Endothelial cell of umbilical vein (primary cell): ENCODE data around the gene INPP1. TPM values are rescaled to one million over a fixed set of nuclear protein-coding genes. Genes with fewer than 3 reads are reported as not detected.

Source experiments
- BruUV-seq: library from RNA; stranded (reverse); fragments of 400-500 nt; replicated peaks from 2 replicates; lab custom pipeline; 2021; lab: Mats Ljungman, UMichigan
- CTCF ChIA-PET: fragments of 300-600, 350-600 bp; sonication (Branson Sonifier 250); formaldehyde crosslinking; loops from one replicate; lab custom pipeline; 2021; ENCODE audit warnings: antibody characterized with exemption, inconsistent platforms; lab: Charles Lee
- POLR2A ChIA-PET: fragments of 300-600, 350-600 bp; sonication (Branson Sonifier 250); formaldehyde crosslinking; loops from one replicate; lab custom pipeline; 2021; ENCODE audit warnings: antibody characterized with exemption, inconsistent platforms; lab: Charles Lee
- DNase-seq: peaks from one replicate; pipeline ENCODE4 v3.0.0-alpha.2; 2011; ENCODE audit warnings: low read depth, low spot score
- FAIRE-seq: peaks from 2 replicates; lab custom pipeline; 2011; peaks lifted over from hg19 to GRCh38; lab: Jason Lieb, UNC
- H2AFZ ChIP-seq: 2 replicates; pipeline ENCODE4 v1.6.0; 2012; ENCODE audit warnings: low read depth, low read length, control low read depth, inconsistent platforms
- H3K27ac ChIP-seq: 2 replicates; pipeline ENCODE4 v1.5.1; 2011; ENCODE audit warnings: low read depth, mild to moderate bottlenecking, control low read depth, low read length, moderate library complexity; ENCODE audit not compliant: insufficient read depth
- H3K27me3 ChIP-seq, 2 experiments: 2 replicates each; pipeline versions ENCODE4 v1.6.0 to v1.6.1; 2011; ENCODE audit warnings: low read length in 2 of 2, mixed read lengths in 1 of 2; ENCODE audit not compliant: control insufficient read depth in 2 of 2, insufficient read depth in 2 of 2
- H3K36me3 ChIP-seq, 2 experiments: 2 replicates in 1 of 2; 3 replicates in 1 of 2; pipeline ENCODE4 v1.5.1; 2011; ENCODE audit warnings: low read length in 2 of 2, mild to moderate bottlenecking in 1 of 2, moderate library complexity in 1 of 2; ENCODE audit not compliant: control insufficient read depth in 2 of 2, insufficient read depth in 2 of 2; ENCODE audit errors: extremely low read depth in 1 of 2
- H3K4me1 ChIP-seq: 3 replicates; pipeline ENCODE4 v1.5.1; 2011; ENCODE audit warnings: mild to moderate bottlenecking, low read length; ENCODE audit not compliant: control insufficient read depth, insufficient read depth; ENCODE audit errors: extremely low read depth
- H3K4me2 ChIP-seq: 2 replicates; pipeline ENCODE4 v1.6.1; 2011; ENCODE audit warnings: low read length, control low read depth, mixed read lengths; ENCODE audit not compliant: insufficient read depth
- H3K4me3 ChIP-seq, 3 experiments: fragments of 200-600 bp in 1 of 3; sonication (generic), shearing (Covaris generic) in 1 of 3; replicated peaks in 1 of 3; 2 replicates each; pipeline ENCODE4 v1.5.1; 2011 to 2016; ENCODE audit warnings: control low read depth in 3 of 3, low read length in 3 of 3, mild to moderate bottlenecking in 2 of 3, inconsistent platforms in 1 of 3, low read depth in 1 of 3, moderate library complexity in 1 of 3; ENCODE audit not compliant: insufficient read depth in 1 of 3
- H3K79me2 ChIP-seq: 2 replicates; pipeline ENCODE4 v1.6.0; 2012; ENCODE audit warnings: low read length, inconsistent platforms; ENCODE audit not compliant: control insufficient read depth, insufficient read depth
- H3K9ac ChIP-seq: replicated peaks from 2 replicates; pipeline ENCODE3; 2011; ENCODE audit warnings: low read length, control low read depth; ENCODE audit not compliant: insufficient read depth; ENCODE audit errors: extremely low read depth
- H3K9me1 ChIP-seq: replicated peaks from 3 replicates; pipeline ENCODE4 v1.6.0; 2011; ENCODE audit warnings: mild to moderate bottlenecking, low read length; ENCODE audit not compliant: control insufficient read depth, insufficient read depth; ENCODE audit errors: extremely low read depth
- H3K9me3 ChIP-seq: replicated peaks from 2 replicates; pipeline ENCODE4 v1.5.1; 2012; ENCODE audit warnings: low read length, inconsistent platforms; ENCODE audit not compliant: control insufficient read depth, insufficient read depth
- H4K20me1 ChIP-seq: replicated peaks from 2 replicates; pipeline ENCODE3; 2011; ENCODE audit warnings: mild to moderate bottlenecking, low read length; ENCODE audit not compliant: control insufficient read depth, insufficient read depth; ENCODE audit errors: extremely low read depth
- EZH2 ChIP-seq: IDR thresholded peaks from 2 replicates; pipeline ENCODE4 v1.6.1; 2012; ENCODE audit warnings: borderline replicate concordance, low read depth, mild to moderate bottlenecking, moderate library complexity, low read length, inconsistent platforms; ENCODE audit not compliant: severe bottlenecking
- FOS ChIP-seq: IDR thresholded peaks from 2 replicates; pipeline ENCODE4 v1.6.1; 2011; ENCODE audit warnings: mild to moderate bottlenecking, low read length, moderate library complexity, borderline replicate concordance; ENCODE audit not compliant: insufficient read depth
- GATA2 ChIP-seq: IDR thresholded peaks from 2 replicates; pipeline ENCODE4 v1.7.0; 2011; ENCODE audit warnings: low read depth, mild to moderate bottlenecking, moderate library complexity, mixed read lengths, low read length; ENCODE audit not compliant: insufficient read length, insufficient read depth
- JUN ChIP-seq: IDR thresholded peaks from 2 replicates; pipeline ENCODE4 v1.6.1; 2011; ENCODE audit warnings: borderline replicate concordance, low read depth; ENCODE audit not compliant: insufficient read length, insufficient read depth
- MYC ChIP-seq: IDR thresholded peaks from one replicate; pipeline ENCODE4 v1.6.1; 2011; ENCODE audit warnings: mild to moderate bottlenecking, low read depth, low read length
- POLR2A ChIP-seq: IDR thresholded peaks from 2 replicates; pipeline ENCODE4 v1.6.1; 2012; ENCODE audit warnings: low read depth, mild to moderate bottlenecking, control low read depth, low read length
- POLR2AphosphoS5 ChIP-seq: IDR thresholded peaks from 2 replicates; pipeline ENCODE4 v1.6.1; 2012; ENCODE audit warnings: low read depth, mild to moderate bottlenecking, control low read depth, low read length, moderate library complexity; ENCODE audit not compliant: insufficient read depth
- dilution Hi-C: fragments of 300-500 bp; cut with MboI; formaldehyde crosslinking; loops from one replicate; pipeline ENCODE4 v1.15.0; 2019; ENCODE audit warnings: low sequenced_read_pairs; ENCODE audit not compliant: extremely low pct_ligation_motif_present
- intact Hi-C: fragments of 100-400 bp; cut with micrococcal nuclease; formaldehyde crosslinking; loops from one replicate; pipeline ENCODE4 v1.10.0; 2022
- polyA plus RNA-seq, 4 experiments: library from polyadenylated mRNA; depleted of rRNA in 3 of 4; stranded (reverse) in 3 of 4; unstranded in 1 of 4; fragments of >200 nt; gene quantifications; 2 replicates each; pipeline versions ENCODE4 v1.2.1 to v1.2.3, GENCODE V29; 2011 to 2012; ENCODE audit warnings: missing spikeins in 1 of 4
- total RNA-seq: library from RNA; stranded (reverse); gene quantifications from 2 replicates; pipeline ENCODE4 v1.2.3, GENCODE V29; 2021
- TF ChIP-seq, protein P1 (sequence below), 2 donors: IDR thresholded peaks; 1 replicate in 1 of 2; 2 replicates in 1 of 2; pipeline ENCODE4 v1.5.1; 2011; ENCODE audit warnings: low read length in 2 of 2, mild to moderate bottlenecking in 2 of 2, moderate library complexity in 2 of 2, control low read depth in 1 of 2, inconsistent platforms in 1 of 2, low read depth in 1 of 2; ENCODE audit not compliant: insufficient read depth in 1 of 2; ENCODE audit errors: extremely low read depth in 1 of 2
- TF ChIP-seq, protein P2 (sequence below): IDR thresholded peaks from 2 replicates; pipeline ENCODE4 v1.6.1; 2011; ENCODE audit not compliant: insufficient read depth, insufficient read length

The INPP1 gene
- total and polyA plus RNA-seq, 2 donors (not counting 3 experiments of a cell fraction or from before 2014, with no cell fraction given) = 10.6 to 36.8 TPM

GRCh38 chr2:190325588-190325987, 17.8 kb upstream of the INPP1 start:
- ChIA-PET CTCF (no interaction called here), POLR2A (no interaction called here)
- Histone ChIP-seq H3K9me1 (no peaks in the 10 kb centered on the region), H3K79me2 (no peaks in the 10 kb centered on the region), H3K27ac (no peak overlapping the region), H3K4me2 (no peak overlapping the region), H3K9ac (no peak overlapping the region), H3K27me3 (no peaks in the 10 kb centered on the region), H2AFZ (no peak overlapping the region), H4K20me1 (no peaks in the 10 kb centered on the region), H3K4me3 (no peak overlapping the region), H3K9me3 (no peaks in the 10 kb centered on the region), H3K4me1 (peaks cover 2% of the 10 kb centered on the region), H3K36me3 (no peaks in the 10 kb centered on the region)
- TF ChIP-seq MYC (no peak), POLR2A (no peak), JUN (no peak), POLR2AphosphoS5 (no peak), FOS (no peak), EZH2 (no peak), GATA2 (no peak)
- TF ChIP-seq, protein P1, sequence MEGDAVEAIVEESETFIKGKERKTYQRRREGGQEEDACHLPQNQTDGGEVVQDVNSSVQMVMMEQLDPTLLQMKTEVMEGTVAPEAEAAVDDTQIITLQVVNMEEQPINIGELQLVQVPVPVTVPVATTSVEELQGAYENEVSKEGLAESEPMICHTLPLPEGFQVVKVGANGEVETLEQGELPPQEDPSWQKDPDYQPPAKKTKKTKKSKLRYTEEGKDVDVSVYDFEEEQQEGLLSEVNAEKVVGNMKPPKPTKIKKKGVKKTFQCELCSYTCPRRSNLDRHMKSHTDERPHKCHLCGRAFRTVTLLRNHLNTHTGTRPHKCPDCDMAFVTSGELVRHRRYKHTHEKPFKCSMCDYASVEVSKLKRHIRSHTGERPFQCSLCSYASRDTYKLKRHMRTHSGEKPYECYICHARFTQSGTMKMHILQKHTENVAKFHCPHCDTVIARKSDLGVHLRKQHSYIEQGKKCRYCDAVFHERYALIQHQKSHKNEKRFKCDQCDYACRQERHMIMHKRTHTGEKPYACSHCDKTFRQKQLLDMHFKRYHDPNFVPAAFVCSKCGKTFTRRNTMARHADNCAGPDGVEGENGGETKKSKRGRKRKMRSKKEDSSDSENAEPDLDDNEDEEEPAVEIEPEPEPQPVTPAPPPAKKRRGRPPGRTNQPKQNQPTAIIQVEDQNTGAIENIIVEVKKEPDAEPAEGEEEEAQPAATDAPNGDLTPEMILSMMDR (IDR thresholded peaks at IDR 0.05; ENCODE audit: extremely low read depth in 1 of 2, insufficient read depth in 1 of 2, low read depth in 1 of 2, low read length in 2 of 2) = no peak
- TF ChIP-seq, protein P2, sequence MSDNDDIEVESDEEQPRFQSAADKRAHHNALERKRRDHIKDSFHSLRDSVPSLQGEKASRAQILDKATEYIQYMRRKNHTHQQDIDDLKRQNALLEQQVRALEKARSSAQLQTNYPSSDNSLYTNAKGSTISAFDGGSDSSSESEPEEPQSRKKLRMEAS = no peak
- dilution Hi-C loops = no loop called here
- intact Hi-C loops = no loop called here
- no peak for FAIRE-seq
- DNase-seq = no peak
- no TSS peak for BruUV-seq
